Ovary (tissue), 9 donors: ENCODE data around the gene PHF2. TPM values are rescaled to one million over a fixed set of nuclear protein-coding genes. Genes with fewer than 3 reads are reported as not detected.

Experiments
- DNase-seq, 5 donors: peaks; one replicate each; pipeline ENCODE4 v3.0.0-alpha.2; 2019 to 2020
- H3K27ac ChIP-seq, 2 donors: fragments of 200-600 bp; one replicate each; pipeline versions ENCODE4 v1.5.1 to v1.8.0; 2019 to 2022
- H3K27me3 ChIP-seq: fragments of 200-600 bp; one replicate; pipeline ENCODE4 v1.8.0; 2022
- H3K36me3 ChIP-seq: fragments of 200-600 bp; sonication (generic); one replicate; pipeline ENCODE4 v1.5.1; 2019
- H3K4me1 ChIP-seq: one replicate; pipeline ENCODE4 v1.8.1; 2013; ENCODE audit warnings: mild to moderate bottlenecking, moderate library complexity; ENCODE audit not compliant: insufficient read depth
- H3K4me3 ChIP-seq: fragments of 200-600 bp; sonication (generic); one replicate; pipeline ENCODE4 v1.5.1; 2017
- H3K9me3 ChIP-seq, 2 donors: fragments of 200-600 bp in 1 of 2; sonication (generic) in 1 of 2; one replicate each; pipeline versions ENCODE4 v1.5.1 to v1.8.1; 2013 to 2019; ENCODE audit warnings: mild to moderate bottlenecking in 1 of 2, moderate library complexity in 1 of 2
- CTCF ChIP-seq, 3 donors: fragments of 450-650 bp in 2 of 3; fragments of 200-600 bp in 1 of 3; IDR thresholded peaks; one replicate each; pipeline versions ENCODE4 v1.5.1 to v1.8.0; 2016 to 2022; ENCODE audit warnings: antibody characterized with exemption in 3 of 3, mild to moderate bottlenecking in 1 of 3
- EP300 ChIP-seq: sonication (generic); formaldehyde crosslinking; IDR thresholded peaks from one replicate; pipeline ENCODE4 v1.6.1; 2017; ENCODE audit warnings: antibody characterized with exemption
- POLR2A ChIP-seq: fragments of 450-650 bp; IDR thresholded peaks from one replicate; pipeline ENCODE4 v1.6.1; 2017; ENCODE audit warnings: antibody characterized with exemption, mild to moderate bottlenecking, moderate library complexity
- WGBS, 3 donors: extraction: QIAGEN DNeasy Blood & Tissue Kit in 1 of 3; methylation state at CpG; one replicate each; pipeline versions ENCODE4 v1.1.5 to v1.1.7; 2013 to 2017; 5-methylcytosine and 5-hydroxymethylcytosine counted together
- intact Hi-C, 4 donors: fragments of 100-400 bp; cut with DNase I; formaldehyde crosslinking; loops; one replicate each; pipeline versions ENCODE4 v1.11.0 to v1.15.1; 2022 to 2023
- polyA plus RNA-seq, 2 donors: library from polyadenylated mRNA; stranded (reverse); fragments of 200-250 nt in 1 of 2; fragments of 350-450 nt in 1 of 2; fragmentation: Illumina TruSeq in 1 of 2; extraction: RNeasy Lipid Tissue Mini Kit (QIAGEN cat#74804) in 1 of 2; gene quantifications; one replicate each; pipeline ENCODE4 v1.2.3, GENCODE V29; 2013 to 2014
- total RNA-seq, 7 donors: library from RNA; depleted of rRNA in 2 of 7; stranded (reverse); fragments of >200 nt in 2 of 7; fragmentation: NEBNext Ultra II Directional in 3 of 7; extraction: Animal tissue kit (Norgen Biotek cat#: 25700) in 3 of 7; gene quantifications; one replicate each; pipeline versions ENCODE4 v1.1.0 to v1.2.4, GENCODE V29; 2016 to 2023
- donor health status: DM: no; HTN: no; CAD: no; lungs with moderate emphysema.
- donor health status: DM: no; HTN: no; CAD: no.
- donor health status: Bipolar disorder and iron deficiency.
- donor health status: DM: yes; HTN: yes; CAD: no.
- donor health status: DM: no; HTN: no; CAD: no.
- donor health status: DM: yes; HTN: yes; CAD: no.

Gene PHF2
- total and polyA plus RNA-seq, 9 donors, result 20.3 to 50.1 (median 39.7) TPM

- H3K27me3 ChIP-seq, result no peaks in the 10 kb centered on the region
- TF ChIP-seq CTCF (IDR thresholded peaks at IDR 0.05), result no peak
- TF ChIP-seq EP300, result no peak
- TF ChIP-seq POLR2A, result no peak
- intact Hi-C loops, result no loop called here
- WGBS, 3 donors, result 38 to 53% (median 43%) methylated on average over 3 of the region's 3 CpGs
- no peak overlapping the region for H3K4me3 ChIP-seq
- no peaks in the 10 kb centered on the region for H3K36me3 ChIP-seq
- DNase-seq, result no peak
- H3K9me3 ChIP-seq, result no peaks in the 10 kb centered on the region
- H3K27ac ChIP-seq, result no peak overlapping the region
- H3K4me1 ChIP-seq, result no peaks in the 10 kb centered on the region
These were observed 29.8 kb downstream of the PHF2 start for GRCh38 chr9:93606187-93606586.

- TF ChIP-seq EP300 (no peak), POLR2A (no peak), CTCF (IDR thresholded peaks at IDR 0.05) (no peak)
- WGBS, 3 donors, result 99 to 100% (median 100%) methylated on average over 1 of the region's 1 CpG
- DNase-seq, result no peak
- H3K36me3 ChIP-seq, result no peaks in the 10 kb centered on the region
- H3K9me3 ChIP-seq, result no peaks in the 10 kb centered on the region
- peaks cover 4% of the 10 kb centered on the region for H3K4me1 ChIP-seq
- no peak overlapping the region for H3K27ac ChIP-seq
- no peaks in the 10 kb centered on the region for H3K27me3 ChIP-seq
- intact Hi-C loops, result no loop called here
- no peak overlapping the region for H3K4me3 ChIP-seq
These were observed 33.8 kb downstream of the PHF2 start for GRCh38 chr9:93610206-93610605.

- intact Hi-C loops, result no loop called here
- Histone ChIP-seq H3K4me1 (peaks cover 4% of the 10 kb centered on the region), H3K4me3 (no peak overlapping the region), H3K27me3 (no peaks in the 10 kb centered on the region), H3K9me3 (no peaks in the 10 kb centered on the region), H3K36me3 (no peaks in the 10 kb centered on the region), H3K27ac (no peak overlapping the region)
- TF ChIP-seq CTCF (IDR thresholded peaks at IDR 0.05) (no peak), EP300 (no peak), POLR2A (no peak)
- peak in 1 of 5 donors; percentile 2 for DNase-seq
- 69 to 75% (median 71%) methylated on average over 2 of the region's 2 CpGs for WGBS, 3 donors
These were observed 35.8 kb downstream of the PHF2 start for GRCh38 chr9:93612052-93612795.

GRCh38 chr9:93612796-93613154 lies 36.4 kb downstream of the PHF2 start:
- intact Hi-C loops, result no loop called here
- WGBS, 3 donors, result 59 to 65% (median 64%) methylated on average over 5 of the region's 5 CpGs

GRCh38 chr9:93613174-93613573 lies 36.8 kb downstream of the PHF2 start:
- intact Hi-C loops, result no loop called here
- no peak for TF ChIP-seq POLR2A
- no peak for TF ChIP-seq CTCF (IDR thresholded peaks at IDR 0.05)
- no peak for TF ChIP-seq EP300

More at GRCh38 chr9:93612796-93613154, 36.4 kb downstream of the PHF2 start:
- Histone ChIP-seq H3K27ac (no peak overlapping the region), H3K9me3 (no peaks in the 10 kb centered on the region), H3K36me3 (no peaks in the 10 kb centered on the region), H3K4me3 (no peak overlapping the region), H3K4me1 (peaks cover 4% of the 10 kb centered on the region), H3K27me3 (no peaks in the 10 kb centered on the region)
- no peak for TF ChIP-seq EP300
- peak in 1 of 5 donors; percentile 2 for DNase-seq

More at GRCh38 chr9:93613174-93613573, 36.8 kb downstream of the PHF2 start:
- H3K4me1 ChIP-seq, result peaks cover 4% of the 10 kb centered on the region
- H3K9me3 ChIP-seq, result no peaks in the 10 kb centered on the region
- no peaks in the 10 kb centered on the region for H3K27me3 ChIP-seq
- H3K4me3 ChIP-seq, result no peak overlapping the region
- 88 to 92% (median 90%) methylated on average over 5 of the region's 5 CpGs for WGBS, 3 donors
- H3K27ac ChIP-seq, result no peak overlapping the region
- H3K36me3 ChIP-seq, result no peaks in the 10 kb centered on the region
- DNase-seq, result peak in 1 of 5 donors; percentile 5
